HG02588 (cell line): ENCODE data around the gene FRY.
"Not testable (repeated sequence)": the region's sequence is repeated elsewhere in the genome, so short reads cannot be mapped to it uniquely, and the experiment has no call there.

ENCODE experiments used
- ATAC-seq: cut with Tn5 transposase; IDR thresholded peaks from one replicate; pipeline ENCODE4 v1.9.1; 2021; ENCODE audit warnings: mild to moderate bottlenecking, moderate library complexity; ENCODE audit not compliant: unreplicated experiment

FRY gene

DNA sequence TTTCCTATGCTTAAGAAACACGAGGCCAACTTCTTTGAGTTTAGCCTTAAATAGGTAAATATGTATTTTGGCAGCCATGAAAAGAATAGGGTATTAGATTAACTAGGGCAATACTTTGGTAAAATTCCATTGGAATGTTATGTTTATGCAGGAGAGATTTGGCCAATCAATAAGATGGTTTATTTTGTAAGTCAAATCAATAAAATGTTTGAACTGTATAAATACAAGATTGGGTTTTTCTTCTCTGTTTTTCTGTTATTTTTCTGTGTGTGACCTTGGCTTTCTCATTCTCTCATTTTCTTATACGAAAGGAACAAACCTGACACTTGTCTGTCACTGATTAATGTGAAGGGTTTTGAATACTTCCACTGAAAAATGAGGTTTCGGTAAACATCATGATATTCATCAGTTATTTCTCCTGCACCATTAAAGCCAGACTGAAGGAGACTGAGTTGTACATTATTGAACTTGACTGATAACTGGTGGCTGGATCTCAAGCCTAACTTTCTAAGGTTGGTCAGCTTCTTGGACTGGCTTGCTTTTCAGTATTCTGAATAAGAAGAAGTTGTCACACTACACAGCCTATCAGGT lies 8.6 kb downstream of the FRY start:
- no peak for ATAC-seq

DNA sequence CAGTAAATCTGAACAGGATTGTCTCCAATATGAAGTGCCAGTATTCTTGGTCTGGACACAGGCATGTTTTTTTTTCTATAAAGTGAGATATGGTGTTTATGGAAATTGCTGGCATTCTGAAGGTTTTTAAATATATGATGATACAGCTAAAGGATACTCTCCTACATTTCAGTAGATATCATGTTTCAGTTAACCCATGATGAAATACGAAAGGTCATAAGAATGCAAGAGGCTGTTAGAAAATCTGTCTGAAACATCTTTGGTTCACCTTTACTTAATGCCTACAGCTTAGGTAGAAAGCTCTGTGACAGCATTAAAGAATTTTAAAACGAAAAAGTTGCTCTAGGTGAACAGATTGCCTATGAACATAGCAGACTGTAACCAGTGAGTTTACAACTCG lies 9.1 kb downstream of the FRY start:
- ATAC-seq = no peak

DNA sequence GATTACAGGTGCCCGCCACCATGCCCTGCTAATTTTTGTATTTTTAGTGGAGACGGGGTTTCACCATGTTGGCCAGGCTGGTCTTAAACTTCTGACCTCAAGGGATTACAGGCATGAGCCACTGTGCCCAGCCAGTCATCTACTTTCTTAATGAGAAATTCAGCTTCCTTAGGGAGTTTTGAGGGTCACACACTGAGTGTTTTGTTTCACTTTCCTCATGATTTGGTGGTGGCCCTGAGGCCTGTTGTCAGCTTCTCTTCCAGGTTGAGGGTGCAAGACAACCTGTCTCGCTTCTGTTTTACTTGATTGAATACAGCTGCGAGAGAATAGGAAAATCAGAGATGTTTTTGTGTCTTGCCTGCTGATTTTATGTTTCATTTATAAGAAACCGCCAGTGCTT lies 9.9 kb downstream of the FRY start:
- ATAC-seq = peak; percentile 70

DNA sequence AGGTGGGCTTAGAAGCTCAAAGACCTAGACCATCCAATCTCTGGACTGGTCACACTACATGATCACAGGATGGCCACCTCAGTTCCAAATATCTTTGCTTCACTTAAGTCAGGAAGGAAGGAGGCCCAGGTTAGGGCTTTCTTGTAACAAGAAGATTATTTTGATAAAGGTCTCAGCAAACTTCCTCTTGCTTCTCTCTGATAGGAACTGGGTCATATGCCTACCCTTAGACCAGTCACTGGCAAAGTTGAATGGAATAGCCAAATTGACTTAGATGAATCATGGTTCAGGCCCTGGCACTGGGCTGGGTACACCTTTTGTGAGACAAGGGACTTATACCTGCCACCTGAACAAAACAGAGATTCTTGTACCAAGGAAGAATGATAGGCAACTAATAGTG lies 11.0 kb downstream of the FRY start:
- no peak for ATAC-seq

DNA sequence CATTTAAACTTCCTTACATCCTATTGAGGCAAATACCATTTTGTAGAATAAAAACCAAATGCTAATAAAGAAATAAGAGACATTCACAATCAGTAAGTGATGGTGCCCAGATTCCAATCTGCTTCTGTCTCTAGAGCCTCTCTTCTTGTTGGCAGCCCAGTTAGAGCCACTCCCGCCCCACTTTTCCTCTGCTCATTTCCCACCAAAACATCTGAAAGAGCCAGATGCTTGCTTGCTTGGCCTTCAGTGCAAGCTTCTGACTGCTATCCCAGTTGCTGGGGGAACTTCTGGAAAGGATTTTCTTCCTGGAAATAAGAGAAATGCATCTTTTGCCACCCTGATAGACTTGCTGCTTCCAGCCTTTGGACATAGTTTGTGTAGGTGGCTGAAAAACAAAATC lies 12.9 kb downstream of the FRY start:
- ATAC-seq = no peak

DNA sequence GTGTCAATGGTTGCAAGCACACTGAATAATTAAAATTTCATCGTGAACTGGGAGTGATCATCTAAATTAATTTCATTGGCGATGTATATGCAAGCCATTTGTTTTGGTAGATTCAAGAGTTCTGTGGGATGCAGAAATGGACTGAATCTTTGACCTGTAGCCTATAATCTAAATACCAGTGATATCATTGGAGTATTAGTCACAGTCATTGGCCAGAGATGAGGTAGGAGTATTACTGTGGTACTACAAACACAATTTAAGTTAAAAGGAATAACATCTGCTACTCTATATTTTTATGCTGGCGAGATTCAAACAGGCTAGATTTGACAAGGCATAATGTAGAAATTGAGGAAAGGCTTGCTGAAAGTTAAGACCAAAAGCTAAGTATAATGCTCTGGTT lies 14.0 kb downstream of the FRY start:
- no peak for ATAC-seq

DNA sequence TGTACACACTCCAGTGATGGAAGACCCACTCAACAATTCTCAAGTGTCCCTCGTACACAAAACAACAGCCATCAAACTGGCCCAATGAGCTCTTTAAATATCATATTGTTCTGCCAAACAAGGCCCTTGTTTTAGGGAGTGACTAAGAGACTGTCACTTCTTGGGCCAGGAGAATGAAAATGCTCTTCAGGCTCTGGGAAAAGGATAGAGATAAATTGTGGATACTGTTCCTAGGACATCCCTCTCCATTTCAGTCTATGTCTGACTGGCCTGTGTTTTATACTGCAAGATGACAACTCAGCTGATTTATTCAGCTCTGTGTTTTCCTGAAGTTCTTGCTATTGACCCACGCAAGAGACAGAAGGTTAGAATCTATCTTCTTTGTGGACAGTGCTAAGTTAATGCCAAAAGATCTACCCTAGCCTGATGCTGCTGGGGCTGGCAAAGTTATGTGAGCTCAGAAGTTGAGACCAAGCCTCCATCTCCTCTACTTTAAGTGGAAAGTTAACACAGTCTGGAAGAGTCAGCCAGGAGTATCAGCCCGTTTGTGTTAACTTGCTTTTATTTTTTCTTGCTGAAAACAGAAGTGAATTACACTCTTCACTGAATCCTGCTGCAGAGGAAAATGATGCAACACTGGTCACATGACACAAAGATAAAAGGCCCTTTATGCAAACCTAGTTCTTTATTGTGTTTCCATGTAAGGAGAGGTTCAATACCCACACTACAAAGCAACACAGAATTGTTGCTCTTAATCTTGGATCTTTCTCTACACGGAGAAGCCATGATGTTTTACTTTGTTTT lies 14.6 kb downstream of the FRY start:
- ATAC-seq = no peak

DNA sequence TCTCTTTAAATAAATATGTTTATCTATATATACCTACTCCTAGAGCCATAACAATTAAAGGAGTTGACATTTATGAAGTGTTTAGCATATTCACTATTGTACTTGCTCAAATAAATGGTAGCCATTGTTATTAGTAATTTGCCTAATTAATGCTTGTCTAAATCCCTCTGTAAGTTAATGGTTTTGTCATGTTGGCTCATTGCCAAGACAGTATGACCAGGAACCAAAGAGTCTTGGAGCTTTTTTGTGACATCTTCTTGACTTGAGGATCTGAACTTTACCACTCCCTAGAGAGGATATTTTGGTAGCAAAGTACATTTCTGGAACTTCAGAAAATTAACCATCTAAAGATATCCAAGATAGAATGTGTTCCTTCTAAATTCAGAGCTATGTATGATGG lies 15.5 kb downstream of the FRY start:
- ATAC-seq = no peak

DNA sequence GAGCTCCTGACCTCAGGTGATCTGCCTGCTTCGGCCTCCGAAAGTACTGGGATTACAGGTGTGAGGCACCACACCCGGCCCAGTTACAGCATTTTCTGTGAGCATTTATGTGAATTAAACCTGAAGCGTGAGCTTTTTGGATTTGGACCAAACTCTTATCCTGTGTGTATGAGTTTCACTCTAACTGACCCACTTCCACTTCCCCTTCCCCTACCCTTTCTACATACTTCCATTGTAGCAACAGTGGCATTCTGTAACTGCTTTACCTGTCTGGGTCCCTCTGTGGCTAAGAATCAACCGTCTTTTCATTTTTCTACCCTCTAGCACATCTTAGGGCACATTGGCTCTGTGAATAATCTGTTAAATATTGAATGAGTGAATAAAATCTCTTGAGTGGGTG lies 16.2 kb downstream of the FRY start:
- ATAC-seq = no peak

DNA sequence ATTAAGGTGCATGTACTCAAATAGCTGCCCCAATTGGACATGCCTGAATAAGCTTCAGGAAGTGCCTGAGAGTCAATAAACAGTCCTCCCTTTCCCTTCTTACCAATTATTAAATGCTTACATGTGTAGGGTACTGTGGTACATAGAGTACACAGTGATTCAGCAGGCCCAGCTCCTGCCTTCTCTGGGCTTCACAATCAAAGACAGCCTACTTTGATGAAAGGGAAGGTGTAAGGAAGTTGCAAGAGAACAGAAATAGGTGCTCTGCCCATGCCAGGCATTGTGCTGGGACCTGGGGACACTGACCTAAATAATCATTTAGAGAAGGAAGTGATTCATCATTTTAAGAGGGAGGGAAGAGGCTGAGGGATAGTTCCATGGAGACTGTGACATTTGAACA lies 17.2 kb downstream of the FRY start:
- ATAC-seq = no peak

DNA sequence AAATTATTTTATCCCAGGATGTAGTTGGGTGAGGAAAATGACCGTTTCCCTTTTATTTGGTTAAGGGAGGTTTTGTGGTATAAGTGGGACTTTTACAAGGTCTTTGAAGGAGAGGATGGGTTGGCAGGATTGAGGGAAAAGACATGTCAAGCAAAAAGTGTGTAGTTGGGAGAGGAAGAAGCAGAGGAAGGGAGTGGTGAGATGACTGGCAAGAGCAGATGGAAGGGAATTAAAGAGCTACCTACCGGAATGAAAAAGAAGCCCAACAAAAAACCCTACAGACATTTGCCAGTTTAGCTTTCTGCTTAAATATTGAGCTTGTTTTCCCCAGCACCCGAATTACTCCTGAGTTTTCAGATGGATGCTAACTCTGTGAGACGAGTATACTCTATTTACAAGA lies 19.6 kb downstream of the FRY start:
- no peak for ATAC-seq

DNA sequence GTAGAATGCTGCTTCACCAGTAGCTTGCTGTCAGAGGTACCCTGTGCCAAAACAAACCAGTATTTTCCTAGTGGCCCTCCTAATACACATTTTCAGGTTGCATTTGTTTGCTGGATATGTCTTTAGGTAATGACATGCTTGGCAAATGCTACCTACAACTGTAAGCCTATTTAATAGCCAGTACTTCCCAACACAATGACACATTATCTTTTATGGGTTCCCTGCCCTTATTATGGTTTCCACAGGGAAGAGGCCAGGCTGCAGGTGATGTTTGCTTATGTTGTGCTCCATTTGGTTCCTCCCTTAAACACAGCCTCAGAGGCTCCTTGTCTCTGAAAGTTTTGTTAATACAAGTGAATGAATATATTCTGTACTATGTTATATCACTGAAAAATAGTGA lies 24.7 kb downstream of the FRY start:
- ATAC-seq = no peak

DNA sequence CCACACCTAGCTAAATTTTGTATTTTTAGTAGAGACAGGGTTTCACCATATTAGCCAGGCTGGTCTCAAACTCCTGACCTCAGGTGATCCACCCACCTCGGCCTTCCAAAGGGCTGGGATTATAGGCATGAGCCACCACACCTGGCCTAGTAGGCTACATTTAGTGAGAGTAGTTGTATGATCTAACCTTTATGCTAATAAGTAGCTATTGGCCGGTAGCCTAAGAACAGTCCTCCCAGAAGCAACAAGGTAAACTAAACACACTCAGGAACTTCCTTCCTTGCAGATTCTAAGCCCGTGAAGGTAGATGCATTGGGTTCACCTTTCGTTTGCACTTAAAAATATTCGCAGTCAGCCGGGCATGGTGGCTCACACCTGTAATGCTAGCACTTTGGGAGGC lies 25.8 kb downstream of the FRY start:
- not testable (repeated sequence) for ATAC-seq

DNA sequence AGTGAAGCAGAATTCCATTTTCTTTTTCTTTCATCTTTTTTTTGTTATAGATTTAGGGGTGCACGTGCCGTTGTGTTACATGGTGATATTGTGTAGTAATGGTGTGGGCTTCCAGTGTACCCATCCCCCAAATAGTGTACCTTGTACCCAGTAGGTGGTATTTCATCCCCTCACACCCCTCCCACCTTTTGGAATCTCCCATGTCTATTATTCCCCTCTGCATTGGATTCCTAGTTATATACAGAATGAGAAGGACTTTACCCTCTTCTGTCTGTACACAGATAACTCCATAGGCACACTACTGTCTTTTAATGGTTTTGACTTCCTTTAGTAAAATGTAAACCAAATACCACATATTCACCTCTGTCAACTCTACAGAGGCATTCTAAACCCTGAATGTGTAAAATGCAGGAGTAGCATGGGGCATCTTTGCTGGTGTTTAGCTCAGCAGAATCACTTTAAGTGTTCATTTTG lies 28.0 kb downstream of the FRY start:
- ATAC-seq = no peak

DNA sequence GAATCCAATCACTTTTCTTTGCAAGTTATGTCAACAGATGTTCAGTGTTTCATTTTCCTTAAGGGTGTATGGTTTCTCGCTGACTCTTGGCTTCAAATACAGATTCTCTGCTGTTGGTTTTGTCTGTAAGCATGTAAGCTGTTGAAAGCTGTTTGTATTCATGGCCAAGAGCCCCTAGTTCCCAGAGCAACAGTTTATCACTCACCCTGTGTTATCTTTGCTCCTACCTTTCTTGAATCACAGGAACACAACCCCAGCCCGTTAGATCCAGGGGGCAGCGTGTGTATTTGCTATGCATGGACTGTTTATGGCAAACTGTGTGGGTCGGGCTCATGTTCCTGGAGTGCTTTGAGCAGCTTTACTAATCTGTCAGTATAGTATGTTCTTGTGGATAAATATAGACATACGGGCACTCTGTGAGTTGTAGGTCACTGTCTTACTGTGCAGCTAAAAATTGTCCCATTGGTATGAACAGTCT lies 28.9 kb downstream of the FRY start:
- no peak for ATAC-seq

DNA sequence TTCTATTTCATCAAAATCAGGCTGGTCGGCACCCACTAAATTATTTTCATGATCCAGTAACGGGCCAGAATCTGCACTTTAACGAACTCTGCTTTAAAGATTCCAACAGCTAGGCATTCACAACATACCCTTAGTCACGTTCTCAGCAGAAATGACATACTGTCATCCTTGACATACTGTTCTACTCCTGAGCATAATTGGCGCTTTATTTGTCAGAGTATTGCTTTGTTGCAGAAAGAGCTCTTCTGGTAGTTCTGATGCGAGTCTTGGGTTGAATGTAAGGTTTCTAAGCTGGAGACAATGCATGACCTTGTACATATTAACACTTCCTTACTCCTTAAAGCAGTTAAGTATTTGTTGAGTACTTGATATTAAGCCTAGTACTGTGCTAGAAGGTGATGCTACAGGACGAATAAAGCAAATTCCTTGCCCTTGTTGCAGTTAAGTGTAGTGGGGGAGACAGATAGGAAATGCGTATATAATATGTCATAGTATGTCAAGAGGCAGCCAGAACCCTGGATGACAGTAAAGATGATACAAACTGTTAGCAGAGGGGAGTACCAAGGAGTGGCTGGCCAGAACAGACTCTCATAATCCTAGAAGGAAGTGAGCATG lies 32.2 kb downstream of the FRY start:
- no peak for ATAC-seq

DNA sequence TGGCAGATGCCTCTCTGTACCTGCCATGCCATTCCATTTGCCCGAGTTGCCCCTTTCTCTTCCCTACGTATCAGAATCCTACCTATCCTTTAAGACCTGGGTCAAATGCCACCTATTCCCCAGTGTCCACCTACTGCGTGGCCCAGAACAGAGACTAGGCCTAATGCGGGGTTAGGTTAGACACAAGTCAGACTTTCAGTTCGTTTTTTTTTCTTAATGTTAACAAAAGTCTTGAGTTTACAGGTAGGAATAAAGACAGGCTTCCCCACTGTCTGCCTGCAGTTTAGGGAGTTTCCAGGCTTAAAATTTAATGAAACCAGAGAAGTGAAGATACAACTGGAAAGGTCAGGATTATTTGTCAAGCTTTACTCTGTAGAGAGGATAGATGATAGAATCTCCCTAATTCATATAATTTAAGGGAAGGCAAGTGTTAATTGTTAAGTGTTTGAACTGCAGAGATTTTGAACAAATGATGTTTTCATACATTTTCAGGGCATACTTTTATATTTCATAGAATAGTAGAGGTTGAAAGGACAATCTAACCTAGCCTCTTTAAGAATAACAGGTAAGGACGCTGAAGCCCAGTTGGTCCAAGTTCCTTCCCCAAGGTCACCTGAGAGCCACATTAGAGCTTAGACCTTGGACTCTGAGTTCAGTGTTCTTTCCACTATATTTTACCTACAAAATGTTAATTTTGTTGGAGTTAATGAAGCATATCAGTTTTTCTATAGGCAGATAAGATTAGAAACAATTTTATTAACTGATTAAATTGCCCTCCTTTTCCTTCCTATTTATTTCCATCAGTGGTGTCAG lies 35.8 kb downstream of the FRY start:
- no peak for ATAC-seq

DNA sequence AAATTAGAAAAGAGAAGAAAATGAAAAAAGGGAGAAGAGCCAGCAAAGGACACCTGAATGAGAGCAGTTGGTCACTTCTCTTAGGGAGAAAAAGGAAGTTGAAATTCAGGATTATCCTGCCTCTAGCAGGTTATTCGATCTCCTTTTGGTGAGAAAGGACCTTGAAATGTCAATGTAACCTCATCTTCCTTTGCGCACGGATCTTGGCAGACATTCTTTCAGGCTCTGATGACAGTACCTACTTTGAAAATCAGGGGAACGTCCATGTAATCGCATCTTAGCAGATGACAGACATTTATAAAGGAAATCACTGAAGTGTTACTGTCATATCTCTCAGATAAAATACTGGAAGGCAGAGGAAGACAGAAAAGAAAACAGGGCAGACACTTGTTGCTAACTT lies 36.7 kb downstream of the FRY start:
- ATAC-seq = no peak

DNA sequence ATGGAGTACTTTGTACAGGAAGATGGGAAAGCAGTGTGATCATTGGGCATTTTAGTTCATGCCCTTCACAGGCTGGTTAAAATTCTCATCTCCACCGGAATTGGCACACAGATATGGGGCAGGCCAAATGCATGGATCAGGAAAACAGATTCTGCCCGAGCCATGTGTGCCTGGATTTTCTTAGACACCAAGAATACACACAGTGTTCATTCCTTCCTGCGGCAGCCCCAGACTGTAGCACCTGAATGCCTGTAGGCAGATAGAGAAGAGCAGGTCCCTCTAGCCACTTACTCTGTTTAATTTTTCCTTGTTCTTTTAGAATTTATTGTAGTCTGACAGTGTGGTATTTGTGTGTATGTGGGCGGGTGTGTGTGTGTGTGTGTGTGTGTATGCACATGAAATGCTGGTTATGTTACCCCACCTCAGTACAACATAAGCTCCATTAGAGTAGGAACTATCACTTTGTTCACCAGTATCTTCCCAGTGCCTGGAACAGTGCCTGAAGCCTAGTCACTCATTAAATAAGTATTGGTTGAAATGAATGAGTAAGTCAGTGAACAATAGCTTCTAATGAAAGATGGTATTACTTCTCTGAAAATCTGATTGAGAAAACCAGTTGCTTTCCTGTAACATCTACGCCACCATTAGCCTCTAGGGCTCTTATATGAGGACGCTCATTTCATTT lies 41.7 kb downstream of the FRY start:
- ATAC-seq = no peak

DNA sequence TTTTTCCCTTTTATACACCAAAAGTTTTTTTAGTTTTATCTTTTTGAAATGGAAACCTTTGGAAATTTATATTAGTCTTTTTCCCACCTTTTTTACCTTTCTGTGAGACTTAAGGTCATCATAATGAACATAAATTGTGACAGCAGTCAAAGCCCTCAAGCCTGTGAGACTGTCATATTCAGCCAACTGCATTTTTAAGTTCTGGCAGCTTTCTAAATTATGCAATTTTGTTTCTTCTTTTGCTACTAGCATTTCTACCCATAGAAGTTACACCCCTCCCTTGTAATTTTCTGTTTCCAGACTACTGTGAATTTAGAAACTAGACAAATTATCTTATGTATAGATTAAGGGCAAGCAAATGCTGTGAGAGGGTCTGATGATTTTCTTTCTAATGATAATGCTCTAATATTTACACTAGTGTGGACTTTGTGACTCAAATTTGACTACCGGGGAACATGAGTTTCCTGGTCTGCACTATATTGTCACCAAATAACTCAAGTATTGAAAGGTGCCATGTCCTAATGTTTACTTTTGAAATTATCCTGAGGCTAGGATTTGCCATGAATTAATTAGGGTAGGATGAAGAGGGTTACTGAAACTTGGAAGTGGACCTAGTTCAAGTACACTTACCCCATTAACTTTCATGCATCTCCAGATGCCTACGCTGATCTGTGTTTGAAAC lies 43.7 kb downstream of the FRY start:
- ATAC-seq = no peak
